Body of pancreas (tissue), 4 donors: ENCODE data around the gene CTSE.
"Not testable (repeated sequence)": the region's sequence is repeated elsewhere in the genome, so short reads cannot be mapped to it uniquely, and the experiment has no call there.

ENCODE experiments used
- POLR2A ChIP-seq, 3 donors: fragments of 450-650 bp; IDR thresholded peaks; one replicate each; pipeline ENCODE4 v1.6.1; 2016; ENCODE audit warnings: antibody characterized with exemption in 3 of 3, mild to moderate bottlenecking in 2 of 3
- TF ChIP-seq, protein P1 (sequence below), 7 experiments: fragments of 450-650 bp in 4 of 7; fragments of 200-600 bp in 3 of 7; sonication (generic) in 3 of 7; IDR thresholded peaks; one replicate each; pipeline ENCODE4 v1.5.1; 2016 to 2019; ENCODE audit warnings: antibody characterized with exemption in 7 of 7

DNA sequence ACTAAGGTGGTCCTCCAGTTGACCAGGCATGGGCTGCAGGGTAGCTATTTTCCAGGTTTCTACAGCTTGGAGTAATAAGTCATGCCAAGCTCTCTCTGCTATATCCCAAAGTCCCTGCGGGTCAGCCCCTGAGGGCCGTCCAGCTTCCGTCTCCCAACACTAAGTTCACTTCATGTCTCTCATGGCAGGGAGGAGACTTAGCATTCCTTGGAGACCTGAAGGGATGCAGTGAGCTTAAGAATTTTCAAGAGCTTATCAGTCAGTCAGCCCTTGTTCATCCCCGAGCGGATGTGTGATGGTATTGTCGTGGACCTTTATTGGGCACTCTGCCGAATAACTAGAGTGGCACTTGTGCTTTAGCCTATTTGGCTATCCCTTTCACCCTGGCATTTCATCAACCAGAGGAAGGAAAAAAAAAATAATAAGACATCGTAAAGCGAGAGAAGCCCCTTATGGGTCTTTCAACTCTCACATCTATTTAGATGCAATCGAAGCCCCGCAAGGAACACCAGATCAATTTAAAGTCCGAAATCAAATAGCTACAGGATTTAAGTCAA lies 31.5 kb upstream of the CTSE start:
- TF ChIP-seq, protein P1, sequence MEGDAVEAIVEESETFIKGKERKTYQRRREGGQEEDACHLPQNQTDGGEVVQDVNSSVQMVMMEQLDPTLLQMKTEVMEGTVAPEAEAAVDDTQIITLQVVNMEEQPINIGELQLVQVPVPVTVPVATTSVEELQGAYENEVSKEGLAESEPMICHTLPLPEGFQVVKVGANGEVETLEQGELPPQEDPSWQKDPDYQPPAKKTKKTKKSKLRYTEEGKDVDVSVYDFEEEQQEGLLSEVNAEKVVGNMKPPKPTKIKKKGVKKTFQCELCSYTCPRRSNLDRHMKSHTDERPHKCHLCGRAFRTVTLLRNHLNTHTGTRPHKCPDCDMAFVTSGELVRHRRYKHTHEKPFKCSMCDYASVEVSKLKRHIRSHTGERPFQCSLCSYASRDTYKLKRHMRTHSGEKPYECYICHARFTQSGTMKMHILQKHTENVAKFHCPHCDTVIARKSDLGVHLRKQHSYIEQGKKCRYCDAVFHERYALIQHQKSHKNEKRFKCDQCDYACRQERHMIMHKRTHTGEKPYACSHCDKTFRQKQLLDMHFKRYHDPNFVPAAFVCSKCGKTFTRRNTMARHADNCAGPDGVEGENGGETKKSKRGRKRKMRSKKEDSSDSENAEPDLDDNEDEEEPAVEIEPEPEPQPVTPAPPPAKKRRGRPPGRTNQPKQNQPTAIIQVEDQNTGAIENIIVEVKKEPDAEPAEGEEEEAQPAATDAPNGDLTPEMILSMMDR (IDR thresholded peaks at IDR 0.05) = not testable (repeated sequence)
- not testable (repeated sequence) for TF ChIP-seq POLR2A (IDR thresholded peaks at IDR 0.05)
